Breast epithelium (tissue), 3 donors: ENCODE data around the gene FNDC3B.

Source experiments
- CTCF ChIP-seq, 3 donors: fragments of 450-650 bp; IDR thresholded peaks; one replicate each; pipeline ENCODE4 v1.5.1; 2016 to 2017; ENCODE audit warnings: antibody characterized with exemption in 3 of 3, mild to moderate bottlenecking in 3 of 3, moderate library complexity in 3 of 3
- POLR2A ChIP-seq: fragments of 450-650 bp; IDR thresholded peaks from one replicate; pipeline ENCODE4 v1.6.1; 2016; ENCODE audit warnings: antibody characterized with exemption, mild to moderate bottlenecking, moderate library complexity
- POLR2AphosphoS5 ChIP-seq, 3 donors: sonication (generic); formaldehyde crosslinking; IDR thresholded peaks; one replicate each; pipeline ENCODE4 v1.6.1; 2017; ENCODE audit warnings: antibody characterized with exemption in 3 of 3

GRCh38 chr3:172362583-172362982, 323.2 kb downstream of the FNDC3B start:
- TF ChIP-seq CTCF (IDR thresholded peaks at IDR 0.05) (no peak), POLR2AphosphoS5 (IDR thresholded peaks at IDR 0.05) (no peak), POLR2A (no peak)
